Measurements from ENCODE around the gene RNF214. TPM values are rescaled to one million over a fixed set of nuclear protein-coding genes. Genes with fewer than 3 reads are reported as not detected.
A peak's percentile ranks its signal among the peaks of the same experiment; 100 is the strongest.

Gene RNF214
- total and polyA plus RNA-seq, 2 of the 4 experiments (the other 2 are of a cell fraction): 7.9 to 14.8 TPM

DNA sequence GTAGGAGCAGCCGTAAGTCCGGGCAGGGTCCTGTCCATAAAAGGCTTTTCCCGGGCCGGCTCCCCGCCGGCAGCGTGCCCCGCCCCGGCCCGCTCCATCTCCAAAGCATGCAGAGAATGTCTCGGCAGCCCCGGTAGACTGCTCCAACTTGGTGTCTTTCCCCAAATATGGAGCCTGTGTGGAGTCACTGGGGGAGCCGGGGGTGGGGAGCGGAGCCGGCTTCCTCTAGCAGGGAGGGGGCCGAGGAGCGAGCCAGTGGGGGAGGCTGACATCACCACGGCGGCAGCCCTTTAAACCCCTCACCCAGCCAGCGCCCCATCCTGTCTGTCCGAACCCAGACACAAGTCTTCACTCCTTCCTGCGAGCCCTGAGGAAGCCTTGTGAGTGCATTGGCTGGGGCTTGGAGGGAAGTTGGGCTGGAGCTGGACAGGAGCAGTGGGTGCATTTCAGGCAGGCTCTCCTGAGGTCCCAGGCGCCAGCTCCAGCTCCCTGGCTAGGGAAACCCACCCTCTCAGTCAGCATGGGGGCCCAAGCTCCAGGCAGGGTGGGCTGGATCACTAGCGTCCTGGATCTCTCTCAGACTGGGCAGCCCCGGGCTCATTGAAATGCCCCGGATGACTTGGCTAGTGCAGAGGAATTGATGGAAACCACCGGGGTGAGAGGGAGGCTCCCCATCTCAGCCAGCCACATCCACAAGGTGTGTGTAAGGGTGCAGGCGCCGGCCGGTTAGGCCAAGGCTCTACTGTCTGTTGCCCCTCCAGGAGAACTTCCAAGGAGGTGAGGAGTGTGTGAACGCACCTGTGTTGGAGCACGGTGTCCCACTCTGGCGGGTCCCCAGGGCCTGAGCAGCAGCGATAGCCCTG lies 33.2 kb upstream of the RNF214 start, which contains the start of gene TAGLN:
Gene TAGLN, plus strand, starts transcription at position 318 of the 863 bp plus-strand sequence. CDS start 3,644 bp downstream, outside the sequence.
- DNase-seq (peak; percentile 94), ATAC-seq (ENCODE audit: low read depth) (peak; percentile 75)
- Histone ChIP-seq H3K36me3 (ENCODE audit: control insufficient read depth, insufficient read depth, low read length) (peaks cover 39% of the 10 kb centered on the region), H3K79me1 (ENCODE audit: low read depth in 1 of 2, low read length in 2 of 2) (peaks cover 20 to 58% of the 10 kb centered on the region in 2 experiments), H4K20me1 (ENCODE audit: insufficient read depth, low read length) (peaks cover 47% of the 10 kb centered on the region), H3K9ac (ENCODE audit: low read depth, low read length) (peak within 1 kb of the TSS; percentile 96), H3K27me3 (ENCODE audit: control insufficient read depth, insufficient read depth, low read length) (no peaks in the 10 kb centered on the region), H3K9me3 (ENCODE audit: control insufficient read depth, insufficient read depth, low read length) (no peaks in the 10 kb centered on the region), H3K9me1 (ENCODE audit: insufficient read depth, low read length) (peaks cover 28% of the 10 kb centered on the region), H3K4me1 (ENCODE audit: control insufficient read depth, insufficient read depth, low read length) (peaks cover 40% of the 10 kb centered on the region), H3K4me2 (ENCODE audit: low read depth, low read length) (peak within 1 kb of the TSS; percentile 81), H3K4ac (ENCODE audit: low read depth, low read length) (peak within 1 kb of the TSS; percentile 100), H2BK15ac (ENCODE audit: low read depth, low read length) (peak within 1 kb of the TSS; percentile 100), H3K56ac (ENCODE audit: extremely low read depth, insufficient read depth, low read length) (peak within 1 kb of the TSS; percentile 99), H3K4me3 (ENCODE audit: insufficient read depth, low read depth, low read length) (peak within 1 kb of the TSS; percentile 49), H4K5ac (ENCODE audit: low read depth, low read length) (peak within 1 kb of the TSS; percentile 94), H2BK5ac (ENCODE audit: low read depth, low read length, poor library complexity, severe bottlenecking) (peak within 1 kb of the TSS; percentile 95), H3K23ac (ENCODE audit: low read depth, low read length) (peak within 1 kb of the TSS; percentile 99), H2AK5ac (ENCODE audit: low read depth, low read length) (peak within 1 kb of the TSS; percentile 100), H3K18ac (ENCODE audit: low read depth, low read length) (peak within 1 kb of the TSS; percentile 96), H2AK9ac (replicated peaks; ENCODE audit: low read depth, low read length, poor library complexity) (peak within 1 kb of the TSS; percentile 100), H2BK20ac (ENCODE audit: low read depth, low read length) (peak within 1 kb of the TSS; percentile 92), H3K27ac (ENCODE audit: insufficient read depth, low read length) (peak within 1 kb of the TSS; percentile 98), H2AFZ (replicated peaks; ENCODE audit: low read length, poor library complexity) (peak within 1 kb of the TSS; percentile 84), H2BK120ac (ENCODE audit: low read depth, low read length) (peak within 1 kb of the TSS; percentile 100), H4K91ac (ENCODE audit: insufficient read depth, low read depth, low read length) (peak within 1 kb of the TSS; percentile 100), H3K14ac (replicated peaks; ENCODE audit: low read depth, low read length) (peak within 1 kb of the TSS; percentile 100), H4K8ac (ENCODE audit: low read depth in 2 of 2, low read length in 2 of 2) (peak within 1 kb of the TSS; percentile 99)
- in situ Hi-C loops (cut with MboI; ENCODE audit: low sequenced_read_pairs) (no loop called here), intact Hi-C loops (cut with micrococcal nuclease) (loop anchor here (2.0 kb wide), 1 partner anchor 28 kb away; no protein-coding TSS in a partner anchor), dilution Hi-C loops (cut with HindIII; ENCODE audit: low sequenced_read_pairs, unreplicated experiment) (no loop called here)
- ChIA-PET POLR2A (ENCODE audit: unreplicated experiment) (interaction anchor here (1.0 to 2.2 kb wide), 4 partner anchors 13 to 21 kb away, joined by 3 to 11 read pairs (median 4); partner anchors contain the start of gene SIDT2), CTCF (interaction anchor here (1.0 kb wide), 1 partner anchor 28 kb away, joined by 3 read pairs; no protein-coding TSS in a partner anchor)
- BruUV-seq (replicated peaks): TSS peak; percentile 64
- 0% methylated on average over 3 of the region's 34 CpGs; no CpG with 5 or more reads in 1 of the 2 experiments for WGBS, 2 experiments (ENCODE audit: extremely low coverage in 2 of 2, insufficient read length in 1 of 2)
- 0 out of 2 replicates have a peak, but pooled peaks have one; percentile 2 for TF ChIP-seq RAD21 (IDR thresholded peaks at IDR 0.05; ENCODE audit: low read length)
- no peak for TF ChIP-seq CHD1 (IDR thresholded peaks at IDR 0.05; ENCODE audit: low read depth, low read length)
- no peak for TF ChIP-seq FOS (IDR thresholded peaks at IDR 0.05; ENCODE audit: low read depth, low read length)
- peak; percentile 100 for TF ChIP-seq MAZ (IDR thresholded peaks at IDR 0.05; ENCODE audit: borderline replicate concordance, low read depth, low read length)
- peak; percentile 98 for TF ChIP-seq POLR2A (IDR thresholded peaks at IDR 0.05; ENCODE audit: low read depth, low read length)
- TF ChIP-seq RFX5 (IDR thresholded peaks at IDR 0.05; ENCODE audit: low read depth, low read length): no peak
- TF ChIP-seq, protein P1, sequence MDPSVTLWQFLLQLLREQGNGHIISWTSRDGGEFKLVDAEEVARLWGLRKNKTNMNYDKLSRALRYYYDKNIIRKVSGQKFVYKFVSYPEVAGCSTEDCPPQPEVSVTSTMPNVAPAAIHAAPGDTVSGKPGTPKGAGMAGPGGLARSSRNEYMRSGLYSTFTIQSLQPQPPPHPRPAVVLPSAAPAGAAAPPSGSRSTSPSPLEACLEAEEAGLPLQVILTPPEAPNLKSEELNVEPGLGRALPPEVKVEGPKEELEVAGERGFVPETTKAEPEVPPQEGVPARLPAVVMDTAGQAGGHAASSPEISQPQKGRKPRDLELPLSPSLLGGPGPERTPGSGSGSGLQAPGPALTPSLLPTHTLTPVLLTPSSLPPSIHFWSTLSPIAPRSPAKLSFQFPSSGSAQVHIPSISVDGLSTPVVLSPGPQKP (IDR thresholded peaks at IDR 0.05; ENCODE audit: borderline replicate concordance, low read depth, low read length): no peak
- peak; percentile 64; the same call in 1 of the 2 replicates for TF ChIP-seq MXI1 (IDR thresholded peaks at IDR 0.05; ENCODE audit: borderline replicate concordance, low read depth, low read length)
- 0 out of 2 replicates have a peak, but pooled peaks have one; percentile 4 for TF ChIP-seq CEBPB (IDR thresholded peaks at IDR 0.05; ENCODE audit: low read depth, low read length)
- no peak for TF ChIP-seq SMC3 (IDR thresholded peaks at IDR 0.05; ENCODE audit: low read depth, low read length)
- TF ChIP-seq, protein P2, sequence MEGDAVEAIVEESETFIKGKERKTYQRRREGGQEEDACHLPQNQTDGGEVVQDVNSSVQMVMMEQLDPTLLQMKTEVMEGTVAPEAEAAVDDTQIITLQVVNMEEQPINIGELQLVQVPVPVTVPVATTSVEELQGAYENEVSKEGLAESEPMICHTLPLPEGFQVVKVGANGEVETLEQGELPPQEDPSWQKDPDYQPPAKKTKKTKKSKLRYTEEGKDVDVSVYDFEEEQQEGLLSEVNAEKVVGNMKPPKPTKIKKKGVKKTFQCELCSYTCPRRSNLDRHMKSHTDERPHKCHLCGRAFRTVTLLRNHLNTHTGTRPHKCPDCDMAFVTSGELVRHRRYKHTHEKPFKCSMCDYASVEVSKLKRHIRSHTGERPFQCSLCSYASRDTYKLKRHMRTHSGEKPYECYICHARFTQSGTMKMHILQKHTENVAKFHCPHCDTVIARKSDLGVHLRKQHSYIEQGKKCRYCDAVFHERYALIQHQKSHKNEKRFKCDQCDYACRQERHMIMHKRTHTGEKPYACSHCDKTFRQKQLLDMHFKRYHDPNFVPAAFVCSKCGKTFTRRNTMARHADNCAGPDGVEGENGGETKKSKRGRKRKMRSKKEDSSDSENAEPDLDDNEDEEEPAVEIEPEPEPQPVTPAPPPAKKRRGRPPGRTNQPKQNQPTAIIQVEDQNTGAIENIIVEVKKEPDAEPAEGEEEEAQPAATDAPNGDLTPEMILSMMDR (conservative IDR thresholded peaks at IDR 0.05; ENCODE audit: low read depth, low read length): no peak
- peak; percentile 45 for TF ChIP-seq RCOR1 (IDR thresholded peaks at IDR 0.05; ENCODE audit: insufficient replicate concordance, low read length)
- TF ChIP-seq BHLHE40 (IDR thresholded peaks at IDR 0.05; ENCODE audit: low read depth, low read length): peak; percentile 32; the same call in 1 of the 2 replicates
